A549 treated with Mapracorat at 1 μM for 4 hours (cell line): ENCODE results near the gene OR10V1. TPM values are rescaled to one million over a fixed set of nuclear protein-coding genes. Genes with fewer than 3 reads are reported as not detected.

Experiments used
- total RNA-seq: library from RNA; stranded (reverse); fragments of 200-300 nt; extraction: Qiagen RNA extraction; gene quantifications from 5 replicates; pipeline ENCODE4 v1.2.3, GENCODE V29; 2022

OR10V1 gene, protein sequence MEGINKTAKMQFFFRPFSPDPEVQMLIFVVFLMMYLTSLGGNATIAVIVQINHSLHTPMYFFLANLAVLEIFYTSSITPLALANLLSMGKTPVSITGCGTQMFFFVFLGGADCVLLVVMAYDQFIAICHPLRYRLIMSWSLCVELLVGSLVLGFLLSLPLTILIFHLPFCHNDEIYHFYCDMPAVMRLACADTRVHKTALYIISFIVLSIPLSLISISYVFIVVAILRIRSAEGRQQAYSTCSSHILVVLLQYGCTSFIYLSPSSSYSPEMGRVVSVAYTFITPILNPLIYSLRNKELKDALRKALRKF
- total RNA-seq, result not detected in 5 replicates

DNA sequence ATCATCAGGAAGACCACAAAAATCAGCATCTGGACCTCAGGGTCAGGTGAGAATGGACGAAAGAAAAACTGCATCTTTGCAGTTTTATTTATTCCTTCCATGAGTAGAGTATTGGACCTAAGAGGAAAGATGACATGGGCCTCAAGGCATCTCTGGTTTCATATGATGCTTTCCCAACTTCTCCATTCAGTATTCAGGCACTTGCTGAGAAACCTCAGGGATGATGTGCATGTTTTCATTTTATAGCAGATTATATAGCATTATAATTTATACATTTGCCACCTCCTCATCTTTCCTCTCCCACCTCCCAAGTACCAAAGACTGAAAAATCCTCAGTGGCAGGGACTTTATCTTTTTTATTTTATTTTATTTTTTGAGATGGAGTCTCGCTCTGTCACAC lies at the start of gene OR10V1:
Gene OR10V1, minus strand, starts transcription at position 101 of the 400 bp plus-strand sequence. Its CDS starts 0 bp downstream, at position 101.

DNA sequence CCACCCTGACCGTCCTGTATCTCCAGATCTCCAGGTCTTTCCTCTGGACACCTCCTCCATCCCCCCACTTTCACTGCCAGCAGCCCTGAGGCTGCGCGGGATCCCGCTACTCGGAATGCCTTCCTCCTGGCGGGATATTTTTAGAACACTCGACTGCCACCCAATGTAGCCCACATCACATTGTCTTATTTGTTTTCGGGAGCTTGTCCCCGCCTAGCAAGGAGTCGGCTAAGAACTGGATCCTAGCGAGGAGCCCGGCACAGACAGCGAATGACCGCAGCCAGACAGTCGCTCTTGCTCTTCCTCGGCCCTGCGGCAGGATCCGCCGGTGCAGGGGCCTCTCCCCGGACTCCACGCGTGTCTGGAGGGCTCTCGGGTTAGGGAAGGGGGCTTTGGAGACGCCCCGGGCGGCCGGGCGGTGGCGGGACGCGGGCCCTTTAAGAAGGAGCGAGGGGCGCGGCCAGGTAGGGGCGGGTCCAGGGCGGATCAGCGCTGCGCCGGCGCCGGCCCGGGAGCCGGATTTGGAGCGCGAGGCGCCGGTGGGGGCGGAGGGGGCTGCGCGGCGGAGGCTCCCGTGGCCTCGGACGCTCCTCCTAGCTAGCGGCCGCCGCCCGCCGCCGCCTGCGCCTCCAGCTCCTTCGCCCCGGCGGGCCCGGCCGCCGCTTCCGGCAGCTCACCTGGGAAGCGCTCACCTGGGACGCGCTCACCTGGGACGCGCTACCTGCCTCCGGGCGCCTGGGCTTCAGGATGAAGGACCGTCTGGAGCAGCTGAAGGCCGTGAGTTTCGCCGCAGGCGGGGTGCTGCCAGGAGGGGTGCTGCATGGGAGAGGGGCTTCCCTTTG lies 41.4 kb upstream of the OR10V1 start, which contains the start of gene STX3:
Gene STX3, plus strand, starts transcription at position 518 of the 842 bp plus-strand sequence. Its CDS starts 230 bp downstream, at position 748.

DNA sequence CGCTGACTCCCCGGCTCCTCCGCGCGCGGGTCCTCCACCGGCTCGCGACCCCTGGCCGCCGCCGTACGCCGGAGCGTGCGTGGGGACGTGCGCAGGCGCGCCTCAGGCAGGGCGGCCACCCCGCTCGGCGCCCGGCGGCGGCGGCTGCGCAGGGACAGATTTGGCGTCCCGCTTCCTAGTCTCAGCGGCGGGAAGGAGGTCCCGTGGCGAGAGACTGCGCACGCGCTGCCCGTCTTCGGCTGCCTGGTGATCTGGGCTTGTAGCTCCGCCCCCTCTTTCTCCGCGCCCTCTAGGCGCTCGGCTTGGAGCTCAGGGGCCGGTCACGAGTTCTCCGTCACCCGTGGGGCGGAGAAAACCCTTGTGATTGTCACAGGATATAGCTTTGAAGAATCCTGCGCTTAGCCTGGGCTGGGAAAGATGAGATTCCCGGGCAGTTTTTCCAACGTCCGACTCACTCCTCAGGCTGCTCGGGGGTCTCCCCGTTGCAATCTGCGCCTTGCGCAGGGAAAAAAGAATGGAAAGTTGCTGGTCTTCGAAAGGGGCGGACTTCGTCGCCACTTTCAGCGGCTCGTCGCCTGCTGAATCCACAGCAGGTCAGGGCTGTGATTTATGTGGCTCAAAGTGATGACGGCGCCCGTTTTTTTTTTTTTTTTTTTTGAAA lies 44.6 kb downstream of the OR10V1 start, which contains the start of gene PATL1:
Gene PATL1, minus strand, starts transcription at position 88 of the 661 bp plus-strand sequence. CDS start 142 bp downstream, outside the sequence.

Other genes starting within 250 kb of the OR10V1 start
- gene OR4D10, start 240.5 kb downstream of the OR10V1 start, total RNA-seq, result not detected in 5 replicates
- not detected in 5 replicates for gene OR4D11, start 210.3 kb downstream of the OR10V1 start, total RNA-seq
- gene OR4D9, start 202.3 kb downstream of the OR10V1 start, total RNA-seq, result not detected in 5 replicates
- gene OSBP, start 98.1 kb downstream of the OR10V1 start, total RNA-seq, result 28.1 to 32.8 TPM (median 29.0 TPM) in 5 replicates
- gene PATL1, start 44.8 kb downstream of the OR10V1 start, total RNA-seq, result 41.7 to 48.4 TPM (median 46.9 TPM) in 5 replicates
- gene STX3, start 41.5 kb upstream of the OR10V1 start, total RNA-seq, result 21.4 to 28.3 TPM (median 26.8 TPM) in 5 replicates
- 60.4 to 65.1 TPM (median 64.2 TPM) in 5 replicates for gene MRPL16, start 96.9 kb upstream of the OR10V1 start, total RNA-seq
- gene CBLIF, start 131.7 kb upstream of the OR10V1 start, total RNA-seq, result not detected in 5 replicates
- gene TCN1, start 152.6 kb upstream of the OR10V1 start, total RNA-seq, result 0.26 to 0.42 TPM (median 0.36 TPM) in 5 replicates
- not detected in 5 replicates for gene OOSP3, start 164.9 kb upstream of the OR10V1 start, total RNA-seq
- not detected in 5 replicates for gene OOSP1, start 224.6 kb upstream of the OR10V1 start, total RNA-seq